ENCODE data around the gene ST6GALNAC2.

The ST6GALNAC2 gene

DNA sequence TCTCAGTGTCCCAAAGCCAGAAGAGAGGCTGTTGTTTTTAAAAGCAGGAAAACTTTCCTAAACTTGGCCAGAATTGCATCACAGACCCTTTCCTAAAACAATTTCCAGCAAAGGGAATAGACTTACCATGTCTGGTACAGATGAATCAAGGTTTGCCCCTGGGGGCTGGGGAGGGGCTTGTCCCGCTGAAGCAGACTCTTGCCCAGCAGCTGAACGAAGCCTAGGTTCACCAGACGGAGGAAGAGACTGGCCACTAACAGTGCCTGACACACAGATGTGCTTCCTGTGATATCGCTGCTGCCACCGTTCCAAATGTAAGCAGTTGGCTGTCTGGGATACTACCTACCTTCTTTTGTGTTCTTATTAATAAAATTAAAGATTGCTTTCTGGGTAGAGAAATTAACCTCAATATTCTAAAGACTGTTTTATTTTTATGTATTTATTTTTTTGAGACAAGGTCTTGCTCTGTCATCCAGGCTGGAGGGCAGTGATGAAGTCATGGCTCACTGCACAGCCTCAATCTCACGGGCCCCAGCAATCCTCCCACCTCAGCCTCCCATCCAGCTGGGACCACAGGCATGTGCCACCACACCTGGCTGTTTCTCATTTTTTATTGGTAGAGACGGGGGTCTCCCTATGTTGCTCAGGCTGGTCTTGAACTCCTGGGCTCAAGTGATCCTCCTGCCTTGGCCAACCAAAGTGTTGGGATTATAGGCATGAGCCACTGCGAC is 32.3 kb downstream of the ST6GALNAC2 start:
- DNase-seq, result no peak

DNA sequence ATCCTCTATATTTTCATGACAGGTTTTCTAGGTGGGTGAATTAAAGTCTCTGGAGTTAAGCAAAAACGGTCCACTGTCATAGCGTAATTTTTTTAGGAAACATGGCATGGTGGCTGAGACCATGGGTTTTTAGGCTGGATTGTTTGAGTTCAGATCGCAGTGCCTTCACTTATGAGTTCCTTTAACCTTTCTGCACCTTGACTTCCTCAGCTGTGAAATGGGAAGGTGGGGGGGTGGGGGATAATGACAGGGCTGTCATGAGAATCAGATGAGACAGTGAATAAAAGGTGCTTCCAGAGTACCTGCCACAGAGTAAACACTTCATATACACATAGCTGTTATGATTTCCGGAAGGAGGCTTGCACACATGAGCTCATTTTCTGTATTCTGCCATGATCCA is 34.0 kb downstream of the ST6GALNAC2 start:
- no peak for DNase-seq

DNA sequence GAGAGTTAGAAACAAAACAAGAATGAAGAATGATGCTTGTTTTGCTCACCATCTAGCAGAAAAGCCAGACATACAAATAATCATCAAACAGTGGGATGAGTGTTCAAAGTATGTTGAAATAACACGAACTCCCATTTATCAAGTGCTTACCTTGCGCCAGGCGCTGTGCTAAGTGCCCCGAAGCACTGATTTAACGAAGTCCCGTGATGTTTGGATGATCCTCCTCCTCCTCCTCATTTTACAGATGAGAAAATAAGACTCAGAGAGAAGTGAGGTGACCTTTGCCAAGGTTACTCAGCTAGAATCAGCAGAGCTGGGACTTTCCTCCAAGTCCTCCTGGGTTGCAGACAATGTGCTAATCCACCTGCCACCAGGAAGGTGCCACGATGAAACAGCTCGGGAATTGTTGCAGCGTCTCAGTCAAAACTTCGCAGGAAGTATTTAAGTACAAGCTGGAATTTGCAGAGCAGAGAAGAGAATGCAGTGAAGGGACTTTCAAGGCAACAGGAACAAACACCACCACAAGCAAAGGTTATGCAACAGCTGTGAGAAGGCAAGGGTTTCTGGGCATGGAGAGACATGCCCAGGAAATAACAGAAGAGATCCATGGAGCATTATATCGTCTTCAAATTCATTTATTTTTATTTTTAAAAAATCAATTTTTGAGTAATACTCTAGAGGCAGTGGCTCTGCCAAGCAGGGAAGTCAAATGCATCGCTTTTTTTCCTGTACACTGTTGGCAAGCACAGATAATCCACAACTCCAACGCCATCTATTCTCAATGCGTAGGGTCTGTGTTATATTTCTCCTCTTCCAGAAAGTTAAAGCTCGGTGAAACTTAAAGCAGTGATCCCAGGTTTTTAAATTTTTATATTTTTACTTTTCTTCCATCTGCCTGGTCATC is 34.7 kb downstream of the ST6GALNAC2 start:
- no peak for DNase-seq

DNA sequence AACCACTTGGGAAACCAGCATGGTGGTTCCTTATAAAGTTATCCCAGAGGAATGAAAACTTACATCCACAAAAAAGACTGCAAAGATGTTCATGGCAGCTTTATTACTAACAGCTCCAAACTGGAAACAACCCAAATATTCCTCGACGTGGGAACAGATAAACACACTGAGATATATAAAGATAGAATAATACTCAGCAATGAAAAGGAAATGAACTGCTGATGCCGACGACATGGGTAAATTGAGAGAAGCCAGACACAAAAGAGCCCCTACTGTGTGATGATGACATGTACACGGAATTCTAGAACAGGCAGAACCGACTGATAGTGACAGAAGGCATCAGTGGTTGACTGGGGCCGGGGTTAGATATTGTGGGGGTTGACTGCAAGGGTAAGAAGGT is 36.1 kb downstream of the ST6GALNAC2 start:
- no peak for DNase-seq

DNA sequence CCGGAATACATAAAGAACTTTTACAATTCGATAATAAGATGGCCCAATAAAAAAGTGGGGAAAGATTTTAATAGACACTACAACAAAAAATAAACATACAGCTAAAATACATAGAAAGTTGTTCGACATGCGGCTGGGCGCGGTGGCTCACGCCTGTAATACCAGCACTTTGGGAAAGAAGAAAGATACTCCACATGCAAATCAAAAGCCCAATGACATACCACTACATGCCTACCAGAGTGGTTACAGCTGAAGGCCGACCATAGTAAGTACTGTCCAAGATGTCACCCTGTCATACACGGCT is 36.5 kb downstream of the ST6GALNAC2 start:
- no peak for DNase-seq

DNA sequence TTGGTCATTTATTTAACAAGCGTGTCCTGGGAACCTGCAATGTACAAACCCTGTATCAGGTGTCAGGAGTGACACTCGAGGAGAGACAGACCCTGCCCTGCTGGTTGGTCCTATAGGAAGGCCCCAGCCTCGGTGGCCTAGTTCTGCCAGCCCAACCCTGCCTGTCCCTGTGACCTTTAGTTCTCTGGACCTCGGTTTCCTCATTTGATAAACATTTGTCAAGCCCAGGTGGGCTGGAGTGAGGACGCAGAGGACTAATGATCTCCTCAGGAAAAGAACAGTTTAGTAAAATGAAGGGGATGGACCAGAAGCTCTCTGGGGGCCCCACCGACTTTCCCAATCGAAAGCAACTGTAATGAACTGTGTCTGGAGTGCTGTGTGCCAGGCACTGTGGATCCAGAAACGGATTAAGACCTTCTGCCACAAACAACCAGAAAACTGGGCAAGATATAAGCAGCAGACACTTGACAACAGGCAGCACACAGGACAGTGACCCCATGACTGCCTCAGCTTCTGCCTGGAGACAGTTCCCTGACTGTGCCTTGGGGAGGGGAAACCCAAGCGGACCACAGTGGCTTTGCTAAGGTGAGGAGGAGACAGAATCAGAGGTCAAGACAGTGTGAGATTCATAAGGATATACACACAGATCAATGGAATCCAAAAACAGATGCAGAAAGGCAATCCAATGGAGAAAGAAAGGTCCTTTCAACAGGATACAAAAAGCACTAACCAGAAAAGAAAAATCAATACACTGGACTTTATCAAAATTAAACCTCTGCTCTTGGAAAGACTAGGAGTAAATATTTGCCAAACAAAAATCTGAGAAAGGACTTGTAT is 37.1 kb downstream of the ST6GALNAC2 start:
- no peak for DNase-seq

DNA sequence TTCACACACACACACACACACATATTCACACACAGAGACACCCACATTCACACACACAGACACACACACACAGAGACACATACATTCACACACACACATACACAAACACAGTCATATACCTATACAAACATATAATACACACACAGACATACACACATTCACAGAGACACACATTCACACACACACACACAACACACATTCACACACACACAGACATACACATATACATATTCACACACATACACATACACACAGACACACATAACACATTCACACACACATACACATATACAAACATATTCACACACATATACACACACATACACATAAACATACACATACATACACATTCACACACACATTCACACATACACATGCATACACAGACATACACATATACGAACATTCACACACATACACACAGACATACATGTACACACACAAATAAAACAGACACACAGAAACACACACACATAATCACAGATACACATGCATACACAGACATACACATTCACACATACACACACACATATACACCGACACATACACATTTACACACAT is 37.9 kb downstream of the ST6GALNAC2 start:
- no peak for DNase-seq

DNA sequence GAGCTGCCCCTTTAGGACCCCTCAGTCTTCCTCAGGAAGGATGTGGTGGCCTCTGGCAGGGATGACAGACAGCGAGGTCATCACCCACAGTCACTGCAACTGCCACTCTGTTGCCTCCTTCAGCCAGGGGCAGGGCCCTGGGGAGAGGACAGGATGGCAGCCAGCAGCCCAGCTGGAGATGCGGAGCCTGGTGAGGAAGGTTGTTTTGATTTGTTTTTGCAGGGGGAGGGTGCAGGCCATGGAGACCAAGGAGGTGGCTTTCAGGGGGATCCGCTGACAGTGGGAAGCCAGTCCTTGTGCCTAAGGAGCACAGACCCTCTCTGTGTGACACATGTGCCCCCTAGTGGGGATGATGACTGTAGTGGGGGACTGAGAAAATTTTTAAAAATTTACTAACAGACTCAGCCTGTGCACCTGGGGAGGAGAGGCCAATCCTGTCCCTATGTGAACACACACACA is 38.4 kb downstream of the ST6GALNAC2 start:
- DNase-seq, result peak in 3 of 5 experiments; percentile 31 to 51 (median 43)

DNA sequence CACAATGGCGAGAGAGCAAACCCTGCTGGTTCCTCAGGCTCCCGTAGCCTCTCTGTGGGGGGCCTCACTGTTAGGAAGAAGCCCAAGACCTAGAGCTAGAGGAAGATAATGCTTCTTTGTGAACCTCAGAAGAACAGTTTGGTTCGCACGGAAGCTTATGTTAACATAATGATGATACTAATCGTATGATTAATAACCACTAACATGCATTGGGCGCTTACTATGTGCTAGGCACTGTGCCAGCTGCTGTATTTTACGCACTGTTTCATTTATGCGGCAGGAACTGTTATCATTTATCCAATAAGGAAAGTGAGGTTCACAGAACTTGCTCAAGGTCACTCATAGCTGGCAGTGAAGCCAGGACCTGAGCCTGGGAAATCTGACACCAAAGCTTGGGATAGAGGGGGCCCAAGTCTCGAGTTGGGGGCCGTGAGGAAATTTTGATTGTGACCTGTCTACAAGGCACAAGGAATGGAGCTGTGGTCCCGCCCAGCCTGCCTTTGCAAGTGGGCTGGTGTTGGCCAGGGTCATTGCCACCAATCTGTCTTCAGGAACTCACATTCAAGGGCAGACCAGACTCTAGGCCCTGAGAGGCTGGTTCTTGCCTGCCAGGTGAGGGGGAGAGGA is 39.0 kb downstream of the ST6GALNAC2 start:
- no peak for DNase-seq

DNA sequence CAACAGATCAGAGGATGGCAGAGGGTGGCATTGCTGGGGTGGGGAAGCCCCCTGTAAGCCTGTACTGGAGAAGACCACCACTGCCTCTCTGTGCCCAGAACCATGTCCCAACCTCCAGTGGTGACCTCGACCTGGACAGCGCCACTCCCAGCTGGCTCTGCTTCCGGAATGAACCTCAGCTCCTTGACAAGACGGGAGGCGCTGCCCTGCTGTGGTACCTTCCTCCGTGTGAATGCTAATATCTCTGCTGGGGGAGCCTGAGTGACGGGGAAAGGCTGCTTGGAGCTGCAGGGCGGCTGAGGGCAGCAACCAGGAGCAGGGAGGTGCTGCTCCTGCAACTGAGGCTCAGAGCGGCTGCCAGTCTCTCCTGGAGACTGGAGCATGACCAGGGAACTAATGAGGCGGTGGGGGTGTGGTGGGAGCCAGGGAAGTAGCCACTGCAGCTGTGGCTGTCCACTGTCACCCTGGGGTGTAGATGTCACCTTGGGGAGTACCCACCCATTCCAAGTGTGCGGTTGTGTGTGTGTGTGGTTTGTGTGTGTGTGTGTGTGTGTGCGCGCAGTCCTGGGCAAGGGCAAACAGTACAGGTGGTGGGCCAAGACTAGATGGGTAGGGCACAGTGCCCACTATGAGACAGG is 39.6 kb downstream of the ST6GALNAC2 start:
- no peak for DNase-seq

DNA sequence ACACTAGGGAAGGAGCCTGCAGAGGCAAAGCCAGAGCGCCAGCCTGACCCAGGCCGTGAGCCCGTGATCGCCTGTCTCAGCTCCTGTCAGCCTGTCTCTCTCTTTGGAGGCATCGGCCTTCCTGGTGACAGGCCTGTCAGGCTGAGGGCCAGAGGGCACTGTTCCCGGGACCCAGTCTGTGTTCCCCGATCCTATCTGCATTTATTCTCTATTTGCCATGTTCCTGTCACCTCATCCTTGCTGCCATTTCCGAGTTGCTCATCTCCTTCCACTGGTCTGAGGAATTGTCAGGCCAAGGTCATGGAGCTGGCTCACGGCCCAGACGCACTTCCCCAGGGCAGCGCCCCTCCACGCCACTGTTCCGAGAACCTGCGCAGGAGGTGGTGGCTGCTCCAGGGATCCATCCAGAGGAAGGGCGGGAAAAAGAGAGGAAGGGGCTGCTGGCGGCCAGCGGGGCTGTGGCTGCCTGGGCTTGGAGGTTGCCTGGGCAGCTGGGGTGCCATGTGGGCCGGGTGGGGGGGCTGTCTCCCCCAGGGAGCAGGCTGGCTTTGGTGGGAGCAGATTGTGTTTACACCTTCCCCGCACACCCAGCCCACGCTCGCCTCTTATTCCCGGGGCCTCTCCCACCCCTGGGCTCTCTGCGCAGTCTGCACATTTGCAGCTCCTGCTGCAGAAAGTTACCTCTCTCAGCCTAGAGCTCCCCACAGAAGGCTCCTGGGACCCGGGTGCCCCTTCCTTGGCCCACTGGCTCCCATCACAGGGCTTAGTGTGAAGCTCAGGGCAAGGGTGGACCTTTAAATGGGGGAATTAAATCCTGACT is 40.9 kb downstream of the ST6GALNAC2 start:
- DNase-seq, result no peak

DNA sequence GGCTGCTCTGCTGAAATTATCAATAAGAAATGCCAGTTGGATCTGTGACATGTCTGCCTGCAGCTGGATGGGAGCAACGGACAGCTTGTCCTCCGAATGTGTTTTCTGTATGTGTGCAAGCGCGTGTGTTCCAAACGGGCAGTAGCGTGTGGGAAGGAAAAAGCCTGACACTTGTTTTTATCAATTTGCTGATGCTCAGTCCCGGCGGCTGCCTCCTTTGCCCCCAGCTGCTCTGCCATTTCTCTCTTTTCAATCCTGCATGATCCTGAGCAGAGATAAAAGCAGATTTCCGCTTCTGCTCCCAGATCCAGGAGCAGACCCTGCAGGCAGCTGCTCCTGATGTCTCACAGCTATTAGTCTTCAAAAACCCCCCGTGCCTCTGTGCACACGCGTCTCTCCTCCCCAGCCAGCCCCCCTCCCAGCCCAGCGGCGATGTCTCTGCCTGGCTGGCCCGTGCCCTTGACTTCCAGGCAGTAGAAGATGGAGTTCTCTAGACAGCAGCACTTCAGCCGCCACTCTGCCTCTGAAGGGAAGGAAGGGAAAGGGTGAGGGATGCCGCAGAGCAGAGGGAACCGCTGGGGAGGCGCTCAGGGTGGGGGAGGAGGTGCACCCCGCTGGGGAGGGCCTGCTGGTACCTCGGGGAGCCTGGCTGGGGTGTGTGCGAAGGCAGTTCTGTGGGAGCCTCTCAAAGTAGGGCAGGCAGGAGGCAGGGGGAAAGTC is 41.7 kb downstream of the ST6GALNAC2 start:
- no peak for DNase-seq

DNA sequence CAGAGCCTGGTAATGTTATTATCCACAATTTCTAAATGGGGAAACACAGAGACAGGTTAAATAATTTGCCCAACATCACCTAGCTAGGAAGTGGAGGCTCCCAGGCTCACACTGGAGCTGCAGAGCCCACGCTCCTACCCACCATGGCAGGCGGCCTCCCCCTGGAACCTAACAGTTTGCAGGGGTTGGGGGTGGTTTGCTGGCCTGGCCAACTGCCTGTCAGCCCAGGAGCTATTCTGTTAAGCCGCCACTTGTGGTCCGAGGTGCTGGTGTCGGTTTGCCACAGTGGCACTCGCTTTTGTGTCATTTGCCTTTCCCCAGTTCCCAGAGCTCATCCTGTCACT is 42.2 kb downstream of the ST6GALNAC2 start:
- no peak for DNase-seq

DNA sequence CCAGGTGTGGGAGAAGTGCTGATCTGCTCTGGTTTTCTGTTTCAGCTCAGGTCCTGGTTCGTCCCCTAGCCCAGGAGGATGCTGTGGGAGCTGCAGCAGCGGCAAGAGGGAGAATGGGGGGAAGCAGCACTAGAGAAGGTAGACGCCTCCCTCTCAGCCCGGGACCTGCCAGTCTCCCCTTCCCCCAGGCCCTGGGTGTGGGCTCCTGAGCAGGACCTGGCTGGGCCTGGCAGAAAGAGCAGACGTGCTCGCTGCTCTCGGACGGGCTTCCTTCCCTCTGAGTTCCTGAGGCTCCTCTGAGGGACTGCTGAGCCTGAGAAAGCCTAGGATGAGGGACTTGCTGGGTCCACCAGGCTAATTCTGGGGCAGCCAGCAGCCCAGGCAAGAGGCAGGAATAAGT is 42.7 kb downstream of the ST6GALNAC2 start:
- no peak for DNase-seq

DNA sequence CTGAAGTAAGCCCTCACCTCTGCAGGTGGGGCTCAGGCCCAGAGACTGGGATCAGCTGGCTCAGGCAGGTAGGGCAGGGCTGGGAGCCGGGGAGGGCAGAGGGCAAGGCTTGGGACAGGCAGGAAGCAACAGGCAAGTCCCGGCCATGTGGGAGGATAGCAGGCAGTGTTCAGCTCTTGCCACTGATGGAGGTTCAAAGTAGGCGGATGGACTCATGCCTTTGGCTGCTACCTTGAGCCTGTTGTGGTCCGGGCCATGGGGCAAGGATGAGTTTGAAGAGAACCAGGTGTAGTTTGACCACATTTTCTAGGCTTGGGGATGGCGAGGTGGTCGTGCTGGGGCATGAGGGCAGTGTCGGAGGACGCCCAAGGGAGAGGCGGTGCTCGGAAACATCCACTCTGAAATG is 43.1 kb downstream of the ST6GALNAC2 start:
- DNase-seq, result no peak

DNA sequence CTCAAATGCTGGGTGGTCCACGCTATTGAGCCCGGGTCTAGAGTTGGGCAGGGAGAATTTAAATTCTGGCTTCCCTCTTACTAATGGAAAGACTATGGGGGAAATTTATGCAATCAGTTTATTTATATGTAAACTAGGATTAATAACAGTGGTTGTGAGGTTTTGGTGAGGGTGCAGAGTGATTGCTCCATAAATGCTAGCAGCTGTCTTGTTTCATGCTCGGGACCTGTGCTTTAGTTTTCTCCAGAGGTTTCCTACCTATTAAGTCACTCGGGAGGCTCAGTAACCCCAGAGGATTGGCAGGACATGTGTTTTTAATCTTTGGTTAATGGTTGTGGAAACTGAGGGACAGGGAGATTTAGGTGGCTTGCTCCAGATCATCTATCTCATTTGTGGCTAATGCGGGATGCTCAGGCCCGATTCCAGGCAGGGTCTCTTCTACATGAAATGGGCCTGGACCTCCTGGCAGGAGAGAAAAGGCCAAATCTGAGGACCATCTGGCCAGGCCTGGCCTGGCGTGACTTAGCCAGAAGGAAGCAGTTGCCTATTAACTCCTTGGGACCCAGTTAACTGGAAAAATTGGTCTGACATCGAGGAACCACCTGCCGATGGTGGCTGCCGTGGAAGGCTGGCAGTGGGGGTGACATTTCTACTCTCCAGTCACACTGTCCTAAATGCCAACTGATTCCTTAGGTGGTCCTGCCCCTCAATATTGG is 43.8 kb downstream of the ST6GALNAC2 start:
- DNase-seq, result no peak

DNA sequence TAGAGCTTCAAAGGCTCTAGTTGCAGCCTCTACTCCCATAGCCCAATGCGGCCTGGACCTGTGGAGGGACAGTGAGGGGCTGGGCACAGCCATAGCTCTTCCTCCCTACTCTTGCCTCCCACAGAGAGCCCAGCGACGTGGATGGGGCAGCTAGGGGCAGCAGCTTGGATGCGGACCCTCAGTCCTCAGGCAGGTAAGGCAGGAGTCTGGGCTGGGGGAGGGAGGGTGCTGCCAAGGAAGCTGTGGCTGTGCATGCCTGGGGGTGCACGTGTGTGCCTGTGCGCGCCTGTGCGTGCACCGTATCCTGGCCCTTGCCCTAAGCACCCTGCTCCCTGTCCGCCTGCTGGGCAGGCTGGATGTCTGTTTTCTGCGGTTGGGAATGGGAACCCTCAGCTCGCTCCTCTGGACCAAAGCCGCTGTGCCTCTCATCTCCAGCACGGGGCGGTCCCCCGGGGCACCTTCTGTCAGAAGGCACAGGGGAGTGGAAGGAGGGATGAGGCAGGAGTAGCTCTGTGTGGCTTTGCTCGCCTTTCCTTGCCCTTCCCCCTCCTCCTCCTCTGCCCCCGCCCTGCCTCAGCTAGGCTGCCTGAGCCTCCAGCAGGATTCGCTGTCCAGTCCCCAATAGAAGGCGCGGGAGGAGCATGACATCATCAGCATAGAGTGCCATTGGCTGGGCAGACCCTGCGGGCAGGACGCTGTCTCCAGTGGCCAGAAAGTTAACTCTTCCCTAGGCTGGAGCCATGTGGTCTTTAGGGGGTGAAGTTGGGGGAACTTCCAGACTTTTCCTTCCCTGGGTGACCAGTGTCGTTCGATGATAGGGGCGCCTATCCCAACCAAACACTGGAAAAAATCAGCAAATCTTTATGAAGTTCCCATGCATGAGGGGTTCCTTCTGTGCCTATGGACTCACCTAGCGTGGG is 45.0 kb downstream of the ST6GALNAC2 start:
- peak in 1 of 5 experiments; percentile 35 for DNase-seq

DNA sequence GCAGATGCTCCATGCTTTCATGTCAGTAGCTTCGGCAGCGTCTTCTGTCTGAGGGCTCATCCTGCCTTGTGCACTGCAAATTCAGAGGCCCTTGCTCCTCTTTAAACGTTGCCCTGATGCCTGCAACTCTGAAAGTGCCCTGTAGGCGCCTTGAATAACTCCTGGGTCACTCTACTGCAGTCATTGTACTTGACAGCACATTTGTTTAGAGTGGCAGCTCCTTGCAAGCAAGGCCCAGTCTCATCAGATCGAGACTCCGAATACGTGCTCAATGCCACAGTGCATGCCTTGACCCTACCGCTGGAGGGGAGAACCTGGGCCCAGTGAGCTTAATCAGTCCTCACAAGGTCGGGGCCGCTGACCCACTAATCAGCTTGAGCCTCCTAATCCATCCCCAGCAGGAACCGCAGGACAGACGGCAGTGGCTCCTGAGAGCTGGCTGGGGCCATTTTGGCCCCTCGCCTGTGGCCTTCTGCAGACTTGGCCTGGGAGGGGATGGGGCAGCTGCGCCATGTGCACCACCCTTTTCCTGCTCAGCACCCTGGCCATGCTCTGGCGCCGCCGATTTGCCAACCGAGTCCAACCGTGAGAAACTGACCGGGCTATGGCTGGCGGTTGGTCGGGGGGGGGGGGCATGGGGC is 45.9 kb downstream of the ST6GALNAC2 start, which contains the start of gene PRCD:
Gene PRCD, plus strand, starts transcription at position 414 of the 641 bp plus-strand sequence. Its CDS starts 98 bp downstream, at position 512.
- no peak for DNase-seq
